Head of caudate nucleus (tissue), 42 donors: Measurements from ENCODE around the gene KLF2.
"Not testable (repeated sequence)": the region's sequence is repeated elsewhere in the genome, so short reads cannot be mapped to it uniquely, and the experiment has no call there.

Source experiments
- DNase-seq, 42 donors: peaks; one replicate each; pipeline versions ENCODE4 v3.0.0 to v3.0.0-alpha.2; 2020 to 2021; ENCODE audit warnings: mixed read lengths in 7 of 42
- intact Hi-C: fragments of 100-400 bp; cut with DNase I; formaldehyde crosslinking; loops from one replicate; pipeline ENCODE4 v1.15.0; 2022

The KLF2 gene

GRCh38 chr19:16324384-16325160 is at the start of gene KLF2:
KLF2 (plus strand) TSS chr19:16324826; CDS start chr19:16324924, 98 bp downstream.
- DNase-seq = peak in 41 of 42 donors; percentile 7 to 83 (median 63)
- intact Hi-C loops = no loop called here

GRCh38 chr19:16280306-16280705 is 44.3 kb upstream of the KLF2 start:
- no peak for DNase-seq
- intact Hi-C loops = no loop called here

GRCh38 chr19:16281743-16282142 is 42.9 kb upstream of the KLF2 start:
- intact Hi-C loops = no loop called here

GRCh38 chr19:16283210-16284061 is 41.2 kb upstream of the KLF2 start:
- peak; percentile 52 to 88 (median 76) for DNase-seq
- intact Hi-C loops = no loop called here

More at GRCh38 chr19:16281743-16282142, 42.9 kb upstream of the KLF2 start:
- no peak for DNase-seq

- no peak for DNase-seq
- intact Hi-C loops = no loop called here
These were observed 40.1 kb upstream of the KLF2 start for GRCh38 chr19:16284505-16284904.

- intact Hi-C loops, DNase-seq: not testable (repeated sequence)
These were observed 39.5 kb upstream of the KLF2 start for GRCh38 chr19:16285079-16285478.

GRCh38 chr19:16285769-16286498 is 38.7 kb upstream of the KLF2 start:
- DNase-seq = peak in 39 of 42 donors; percentile 9 to 80 (median 48)
- intact Hi-C loops = no loop called here

GRCh38 chr19:16288544-16288943 is 36.1 kb upstream of the KLF2 start:
- DNase-seq = no peak
- intact Hi-C loops = no loop called here

- intact Hi-C loops = no loop called here
- DNase-seq = no peak
These were observed 35.0 kb upstream of the KLF2 start for GRCh38 chr19:16289594-16289993.

GRCh38 chr19:16290692-16291091 is 33.9 kb upstream of the KLF2 start:
- DNase-seq = no peak
- intact Hi-C loops = no loop called here

- no peak for DNase-seq
- intact Hi-C loops = no loop called here
These were observed 31.2 kb upstream of the KLF2 start for GRCh38 chr19:16293118-16294091.

- intact Hi-C loops = no loop called here
- DNase-seq = no peak
These were observed 29.6 kb upstream of the KLF2 start for GRCh38 chr19:16295057-16295456.

- no peak for DNase-seq
- intact Hi-C loops = no loop called here
These were observed 27.9 kb upstream of the KLF2 start for GRCh38 chr19:16296713-16297112.

- DNase-seq = no peak
- intact Hi-C loops = no loop called here
These were observed 26.9 kb upstream of the KLF2 start for GRCh38 chr19:16297575-16298178.

GRCh38 chr19:16298334-16298733 is 26.3 kb upstream of the KLF2 start:
- intact Hi-C loops = no loop called here
- DNase-seq = no peak

GRCh38 chr19:16301999-16302694 is 22.5 kb upstream of the KLF2 start:
- intact Hi-C loops = no loop called here
- no peak for DNase-seq

GRCh38 chr19:16303755-16304154 is 20.9 kb upstream of the KLF2 start:
- intact Hi-C loops = no loop called here
- DNase-seq = peak in 3 of 42 donors; percentile 11 to 38 (median 14)
